ENCODE data around the gene FLG2.

DNA sequence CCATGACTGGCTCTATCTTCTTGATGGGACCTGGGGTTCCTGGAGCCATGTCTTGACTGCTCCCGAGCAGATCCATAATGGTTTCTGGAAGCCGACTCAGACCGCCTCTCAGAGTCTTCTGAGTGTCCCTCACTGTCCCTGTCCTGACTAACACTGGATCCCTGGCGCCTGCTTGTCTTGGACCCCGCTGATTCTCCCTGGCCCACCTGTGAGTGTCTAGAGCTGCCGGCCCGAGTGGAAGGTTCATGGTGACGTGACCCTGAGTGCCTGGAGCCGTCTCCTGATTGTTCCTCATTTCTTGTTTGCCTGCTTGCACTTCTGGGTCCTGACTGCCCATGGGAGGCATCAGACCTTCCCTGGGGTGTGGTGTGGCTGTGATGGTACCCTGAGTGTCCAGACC, 49.9 kb downstream of the FLG2 start:
- TF ChIP-seq, protein P1, sequence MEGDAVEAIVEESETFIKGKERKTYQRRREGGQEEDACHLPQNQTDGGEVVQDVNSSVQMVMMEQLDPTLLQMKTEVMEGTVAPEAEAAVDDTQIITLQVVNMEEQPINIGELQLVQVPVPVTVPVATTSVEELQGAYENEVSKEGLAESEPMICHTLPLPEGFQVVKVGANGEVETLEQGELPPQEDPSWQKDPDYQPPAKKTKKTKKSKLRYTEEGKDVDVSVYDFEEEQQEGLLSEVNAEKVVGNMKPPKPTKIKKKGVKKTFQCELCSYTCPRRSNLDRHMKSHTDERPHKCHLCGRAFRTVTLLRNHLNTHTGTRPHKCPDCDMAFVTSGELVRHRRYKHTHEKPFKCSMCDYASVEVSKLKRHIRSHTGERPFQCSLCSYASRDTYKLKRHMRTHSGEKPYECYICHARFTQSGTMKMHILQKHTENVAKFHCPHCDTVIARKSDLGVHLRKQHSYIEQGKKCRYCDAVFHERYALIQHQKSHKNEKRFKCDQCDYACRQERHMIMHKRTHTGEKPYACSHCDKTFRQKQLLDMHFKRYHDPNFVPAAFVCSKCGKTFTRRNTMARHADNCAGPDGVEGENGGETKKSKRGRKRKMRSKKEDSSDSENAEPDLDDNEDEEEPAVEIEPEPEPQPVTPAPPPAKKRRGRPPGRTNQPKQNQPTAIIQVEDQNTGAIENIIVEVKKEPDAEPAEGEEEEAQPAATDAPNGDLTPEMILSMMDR (IDR thresholded peaks at IDR 0.05): no peak
- TF ChIP-seq POLR2AphosphoS5 (IDR thresholded peaks at IDR 0.05) (no peak), EP300 (IDR thresholded peaks at IDR 0.05) (no peak), POLR2A (IDR thresholded peaks at IDR 0.05) (no peak)

All from upper lobe of left lung (tissue), 4 donors.